Naive thymus-derived CD4-positive, alpha-beta T cell (primary cell): ENCODE results near the gene SAMD8. TPM values are rescaled to one million over a fixed set of nuclear protein-coding genes. Genes with fewer than 3 reads are reported as not detected.
"Not testable (repeated sequence)": the region's sequence is repeated elsewhere in the genome, so short reads cannot be mapped to it uniquely, and the experiment has no call there.

Experiments used
- ATAC-seq: fragments of 150-1000 bp; cut with Tn5 transposase; 2 replicates; pipeline ENCODE4 v1.10.0; 2021; ENCODE audit warnings: mild to moderate bottlenecking, moderate library complexity
- CTCF ChIA-PET: fragments of 350-600 bp; sonication (Branson Sonifier 250); formaldehyde crosslinking; loops from one replicate; lab custom pipeline; 2021; ENCODE audit warnings: antibody characterized with exemption; lab: Charles Lee
- POLR2A ChIA-PET: fragments of 350-600 bp; sonication (Branson Sonifier 250); formaldehyde crosslinking; loops from one replicate; lab custom pipeline; 2021; ENCODE audit warnings: antibody characterized with exemption, inconsistent platforms; lab: Charles Lee
- DNase-seq, 9 donors: peaks; one replicate each; pipeline versions ENCODE4 v3.0.0 to v3.0.0-alpha.2; 2020 to 2022; ENCODE audit warnings: mixed read lengths in 1 of 9
- H3K27ac ChIP-seq: one replicate; pipeline ENCODE4 v1.7.0; 2013; ENCODE audit warnings: mild to moderate bottlenecking, low read depth, low read length, moderate library complexity
- H3K27me3 ChIP-seq, 2 donors: one replicate each; pipeline ENCODE4 v1.7.0; 2013; ENCODE audit warnings: low read length in 2 of 2, mild to moderate bottlenecking in 2 of 2, moderate library complexity in 2 of 2; ENCODE audit not compliant: control insufficient read depth in 2 of 2, insufficient read depth in 2 of 2
- H3K36me3 ChIP-seq, 3 experiments: 1 replicate in 2 of 3; 2 replicates in 1 of 3; pipeline ENCODE4 v1.7.0; 2013; ENCODE audit warnings: low read length in 3 of 3, mild to moderate bottlenecking in 3 of 3, moderate library complexity in 1 of 3; ENCODE audit not compliant: insufficient read depth in 3 of 3, control insufficient read depth in 2 of 3
- H3K4me1 ChIP-seq, 2 donors: one replicate each; pipeline ENCODE4 v1.7.0; 2013; ENCODE audit warnings: low read length in 2 of 2, mild to moderate bottlenecking in 2 of 2, moderate library complexity in 1 of 2; ENCODE audit not compliant: control insufficient read depth in 2 of 2, insufficient read depth in 2 of 2
- H3K4me3 ChIP-seq: 2 replicates; pipeline ENCODE4 v1.7.0; 2013; ENCODE audit warnings: mild to moderate bottlenecking, low read length
- H3K9me3 ChIP-seq, 3 experiments: 1 replicate in 2 of 3; 2 replicates in 1 of 3; pipeline ENCODE4 v1.7.0; 2013; ENCODE audit warnings: low read length in 3 of 3; ENCODE audit not compliant: control insufficient read depth in 2 of 3
- H3K27ac Mint-ChIP-seq, 9 donors: one replicate each; pipeline ENCODE4 v1.8.0; 2020 to 2022; ENCODE audit warnings: mixed read lengths in 9 of 9, mild to moderate bottlenecking in 8 of 9, moderate library complexity in 5 of 9, inconsistent platforms in 2 of 9
- H3K27me3 Mint-ChIP-seq, 5 donors: one replicate each; pipeline ENCODE4 v1.8.0; 2021 to 2022; ENCODE audit warnings: mixed read lengths in 5 of 5, mild to moderate bottlenecking in 1 of 5
- H3K36me3 Mint-ChIP-seq, 5 donors: one replicate each; pipeline ENCODE4 v1.8.0; 2020 to 2022; ENCODE audit warnings: mixed read lengths in 5 of 5, mild to moderate bottlenecking in 3 of 5, inconsistent platforms in 1 of 5
- H3K4me1 Mint-ChIP-seq, 7 donors: one replicate each; pipeline ENCODE4 v1.8.0; 2020 to 2022; ENCODE audit warnings: mixed read lengths in 7 of 7, mild to moderate bottlenecking in 3 of 7, inconsistent platforms in 1 of 7
- H3K4me3 Mint-ChIP-seq, 10 donors: one replicate each; pipeline ENCODE4 v1.8.0; 2020 to 2022; ENCODE audit warnings: mild to moderate bottlenecking in 10 of 10, mixed read lengths in 10 of 10, moderate library complexity in 6 of 10, inconsistent platforms in 2 of 10
- H3K9me3 Mint-ChIP-seq, 11 donors: one replicate each; pipeline ENCODE4 v1.8.0; 2020 to 2022; ENCODE audit warnings: mixed read lengths in 11 of 11, mild to moderate bottlenecking in 4 of 11, inconsistent platforms in 1 of 11, moderate library complexity in 1 of 11
- intact Hi-C, 2 donors: fragments of 100-400 bp; cut with micrococcal nuclease; formaldehyde crosslinking; loops; one replicate each; pipeline ENCODE4 v1.15.1; 2023
- polyA plus RNA-seq, 2 donors: library from polyadenylated mRNA; unstranded; fragments of 300-500 nt; fragmentation: Illumina TruSeq; gene quantifications; one replicate each; pipeline ENCODE4 v1.2.3, GENCODE V29; 2021
- total RNA-seq, 6 experiments: library from RNA in 5 of 6; stranded (reverse) in 5 of 6; gene quantifications; 1 replicate in 5 of 6; 2 replicates in 1 of 6; pipeline ENCODE4 v1.2.3 and lab custom pipeline; 2021 to 2026

The SAMD8 gene
- total and polyA plus RNA-seq, 7 experiments from 2014 or later = 4.5 to 31.7 (median 16.2) TPM

DNA sequence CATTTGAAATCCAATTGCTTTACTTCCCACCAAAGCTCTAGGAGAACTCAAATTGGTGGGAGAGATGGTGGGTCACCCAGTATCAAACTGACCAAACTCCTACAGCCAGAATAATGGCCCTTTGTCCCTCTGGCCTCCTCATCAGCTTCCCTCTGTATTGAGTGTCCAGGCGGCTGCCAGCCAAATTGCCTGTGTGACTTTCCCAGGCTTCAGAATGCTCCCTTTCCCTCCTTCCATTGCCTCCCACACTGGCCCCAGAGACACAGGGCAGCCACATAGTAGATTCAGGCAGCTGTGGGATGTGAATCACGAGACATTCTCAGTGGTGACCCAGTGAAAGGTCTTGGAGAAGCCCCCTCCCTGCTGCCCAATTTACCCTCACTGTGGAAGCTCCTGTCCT is 86.5 kb downstream of the SAMD8 start:
- ChIA-PET POLR2A (interaction anchor here (1.0 to 1.8 kb wide), 4 partner anchors 12 to 42 kb away, joined by 3 to 4 read pairs (median 4); partner anchors contain the start of gene VDAC2), CTCF (interaction anchor here (0.7 to 3.3 kb wide), 2 partner anchors 10 to 12 kb away, joined by 3 to 16 read pairs; no protein-coding TSS in a partner anchor)
- no peak overlapping the region for H3K4me3 ChIP-seq
- ATAC-seq = no peak
- no peaks in the 10 kb centered on the region for H3K4me1 ChIP-seq
- H3K4me1 Mint-ChIP-seq = peaks cover 0 to 10% (median 0%) of the 10 kb centered on the region in 7 donors
- H3K27me3 Mint-ChIP-seq = no peaks in the 10 kb centered on the region
- intact Hi-C loops = no loop called here
- H3K9me3 ChIP-seq = no peaks in the 10 kb centered on the region
- H3K36me3 Mint-ChIP-seq = peaks cover 0 to 14% (median 0%) of the 10 kb centered on the region in 5 donors
- H3K4me3 Mint-ChIP-seq = no peak overlapping the region
- DNase-seq = no peak
- no peak overlapping the region for H3K27ac ChIP-seq
- H3K36me3 ChIP-seq = no peaks in the 10 kb centered on the region
- no peaks in the 10 kb centered on the region for H3K27me3 ChIP-seq
- no peaks in the 10 kb centered on the region for H3K9me3 Mint-ChIP-seq
- H3K27ac Mint-ChIP-seq = no peak overlapping the region

DNA sequence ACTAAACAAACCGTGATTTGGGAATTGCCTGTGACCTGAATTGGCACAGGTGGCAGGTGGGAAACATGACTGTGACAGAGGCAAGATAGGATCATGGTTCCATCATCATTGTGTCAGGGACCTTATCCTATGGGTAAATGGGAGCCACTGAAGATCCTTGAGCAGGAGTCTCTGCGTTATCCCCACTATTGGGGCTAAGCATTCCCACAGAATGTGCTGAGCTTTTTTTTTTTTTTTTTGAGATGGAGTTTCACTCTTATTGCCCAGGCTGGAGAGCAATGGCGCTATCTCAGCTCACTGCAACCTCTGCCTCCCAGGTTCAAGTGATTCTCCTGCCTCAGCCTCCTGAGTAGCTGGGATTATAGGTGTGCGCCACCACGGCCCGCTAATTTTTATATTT is 88.5 kb downstream of the SAMD8 start:
- intact Hi-C loops, DNase-seq, H3K27ac ChIP-seq, H3K4me1 ChIP-seq, ATAC-seq, H3K27me3 ChIP-seq, H3K4me1 Mint-ChIP-seq, H3K27me3 Mint-ChIP-seq, H3K4me3 Mint-ChIP-seq, H3K36me3 ChIP-seq, H3K9me3 Mint-ChIP-seq, H3K27ac Mint-ChIP-seq, H3K9me3 ChIP-seq, H3K4me3 ChIP-seq: not testable (repeated sequence)
- CTCF ChIA-PET = interaction anchor here (1.2 kb wide), 1 partner anchor 33 kb away, joined by 3 read pairs; no protein-coding TSS in a partner anchor
- POLR2A ChIA-PET = interaction anchor here (0.7 kb wide), 1 partner anchor 14 kb away, joined by 3 read pairs; no protein-coding TSS in a partner anchor
- peaks cover 0 to 13% (median 0%) of the 10 kb centered on the region in 5 donors for H3K36me3 Mint-ChIP-seq

DNA sequence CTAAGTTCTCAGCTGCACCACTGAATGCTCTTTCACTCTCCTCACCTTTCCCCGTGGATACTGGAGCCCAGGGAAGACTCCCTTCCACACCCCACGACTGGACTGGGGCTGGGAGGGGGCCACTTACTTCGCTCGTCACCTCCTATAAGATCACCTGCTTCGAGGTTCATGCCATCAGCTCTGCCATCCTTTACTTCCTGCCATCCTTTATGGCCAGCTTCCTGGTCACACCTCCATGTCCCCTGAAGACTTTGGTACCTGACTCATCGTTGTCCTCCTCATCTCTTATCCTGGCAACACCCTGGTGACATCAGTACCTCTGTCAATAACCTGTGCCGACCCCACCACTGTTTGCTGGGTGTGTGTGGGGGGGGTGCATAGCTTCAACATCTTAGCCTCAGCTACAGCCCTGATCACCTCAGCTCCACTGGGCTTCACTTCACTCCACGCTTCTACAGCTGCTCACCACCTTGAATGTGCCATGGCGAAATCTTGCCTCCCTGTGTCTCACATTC is 90.4 kb downstream of the SAMD8 start:
- H3K27me3 ChIP-seq = no peaks in the 10 kb centered on the region
- intact Hi-C loops = no loop called here
- DNase-seq = no peak
- no peak overlapping the region for H3K27ac ChIP-seq
- H3K36me3 Mint-ChIP-seq = peaks cover 0 to 4% (median 0%) of the 10 kb centered on the region in 5 donors
- ChIA-PET CTCF (interaction anchor here (1.4 to 1.6 kb wide), 2 partner anchors 14 to 29 kb away, joined by 5 read pairs; no protein-coding TSS in a partner anchor), POLR2A (interaction anchor here (1.8 kb wide), 1 partner anchor 8 kb away, joined by 5 read pairs; the partner anchor contains the start of gene VDAC2)
- no peak for ATAC-seq
- no peaks in the 10 kb centered on the region for H3K9me3 Mint-ChIP-seq
- H3K9me3 ChIP-seq = no peaks in the 10 kb centered on the region
- H3K27ac Mint-ChIP-seq = peak overlapping the region in 3 of 9 donors; percentile 43 to 60 (median 47)
- H3K4me3 Mint-ChIP-seq = no peak overlapping the region
- H3K4me3 ChIP-seq = no peak overlapping the region
- H3K4me1 ChIP-seq = no peaks in the 10 kb centered on the region
- H3K27me3 Mint-ChIP-seq = no peaks in the 10 kb centered on the region
- no peaks in the 10 kb centered on the region for H3K36me3 ChIP-seq
- peaks cover 0 to 14% (median 0%) of the 10 kb centered on the region in 7 donors for H3K4me1 Mint-ChIP-seq

- Histone ChIP-seq H3K4me1 (no peaks in the 10 kb centered on the region), H3K27me3 (no peaks in the 10 kb centered on the region), H3K27ac (no peak overlapping the region), H3K4me3 (no peak overlapping the region), H3K9me3 (no peaks in the 10 kb centered on the region), H3K36me3 (no peaks in the 10 kb centered on the region)
- Mint-ChIP-seq H3K4me1 (peaks cover 0 to 15% (median 0%) of the 10 kb centered on the region in 7 donors), H3K27ac (peak overlapping the region in 1 of 9 donors; percentile 47), H3K9me3 (no peaks in the 10 kb centered on the region), H3K36me3 (no peaks in the 10 kb centered on the region), H3K27me3 (no peaks in the 10 kb centered on the region), H3K4me3 (no peak overlapping the region)
- ATAC-seq (no peak), DNase-seq (no peak)
- POLR2A ChIA-PET = interaction anchor here (1.8 kb wide), 1 partner anchor 8 kb away, joined by 5 read pairs; the partner anchor contains the start of gene VDAC2
- intact Hi-C loops = no loop called here
- CTCF ChIA-PET = interaction anchor here (1.6 kb wide), 1 partner anchor 29 kb away, joined by 5 read pairs; no protein-coding TSS in a partner anchor
Observed at GRCh38 chr10:75202321-75203045, 91.0 kb downstream of the SAMD8 start.

- H3K4me3 Mint-ChIP-seq, H3K36me3 ChIP-seq, ATAC-seq, H3K27ac ChIP-seq, H3K27ac Mint-ChIP-seq, H3K4me1 ChIP-seq, H3K27me3 ChIP-seq, H3K9me3 Mint-ChIP-seq, H3K4me3 ChIP-seq, DNase-seq, H3K36me3 Mint-ChIP-seq, H3K9me3 ChIP-seq, H3K27me3 Mint-ChIP-seq, intact Hi-C loops: not testable (repeated sequence)
- POLR2A ChIA-PET = interaction anchor here (1.8 kb wide), 1 partner anchor 7 kb away, joined by 5 read pairs; the partner anchor contains the start of gene VDAC2
- CTCF ChIA-PET = interaction anchor here (0.7 to 1.0 kb wide), 2 partner anchors 13 to 15 kb away, joined by 3 read pairs; no protein-coding TSS in a partner anchor
- H3K4me1 Mint-ChIP-seq = peaks cover 0 to 21% (median 0%) of the 10 kb centered on the region in 7 donors
Observed at GRCh38 chr10:75203046-75203620, 91.7 kb downstream of the SAMD8 start.

GRCh38 chr10:75203724-75204123 is 92.3 kb downstream of the SAMD8 start:
- H3K4me1 Mint-ChIP-seq = peaks cover 0 to 24% (median 0%) of the 10 kb centered on the region in 7 donors
- no peaks in the 10 kb centered on the region for H3K36me3 Mint-ChIP-seq
- H3K36me3 ChIP-seq = no peaks in the 10 kb centered on the region
- intact Hi-C loops = no loop called here
- H3K27me3 Mint-ChIP-seq = no peaks in the 10 kb centered on the region
- no peaks in the 10 kb centered on the region for H3K4me1 ChIP-seq
- ATAC-seq (no peak), DNase-seq (no peak)
- no peak overlapping the region for H3K27ac Mint-ChIP-seq
- CTCF ChIA-PET = interaction anchor here (0.6 to 1.0 kb wide), 3 partner anchors 13 to 811 kb away, joined by 3 read pairs; no protein-coding TSS in a partner anchor
- no peaks in the 10 kb centered on the region for H3K27me3 ChIP-seq
- H3K27ac ChIP-seq = no peak overlapping the region
- H3K4me3 ChIP-seq = no peak overlapping the region
- POLR2A ChIA-PET = interaction anchor here (0.5 kb wide), 1 partner anchor 26 kb away, joined by 3 read pairs; no protein-coding TSS in a partner anchor
- H3K4me3 Mint-ChIP-seq = no peak overlapping the region
- no peaks in the 10 kb centered on the region for H3K9me3 ChIP-seq
- H3K9me3 Mint-ChIP-seq = no peaks in the 10 kb centered on the region
